ENCODE measurements around the gene CRABP1. TPM values are rescaled to one million over a fixed set of nuclear protein-coding genes. Genes with fewer than 3 reads are reported as not detected.

The CRABP1 gene
- polyA plus RNA-seq, 3 donors, result 35.2 to 56.2 (median 44.5) TPM

DNA sequence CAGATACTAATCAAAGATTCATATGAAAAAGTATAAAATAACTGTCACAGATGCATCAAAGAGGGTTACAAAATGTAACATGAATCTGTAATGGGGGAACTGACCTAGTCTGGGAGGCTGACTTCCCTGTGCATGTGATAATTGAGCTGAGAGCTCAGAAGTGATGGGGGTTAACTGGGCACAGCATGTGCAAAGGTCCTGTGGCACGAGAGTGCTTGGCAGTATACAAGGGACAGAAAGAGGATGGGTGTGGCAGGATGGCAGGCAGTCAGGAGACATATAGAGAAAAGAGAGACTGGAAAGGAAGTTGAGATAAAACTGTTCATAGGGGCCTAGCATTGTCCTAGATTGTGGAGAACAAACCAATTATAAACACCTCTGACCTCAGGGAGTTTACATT is 50.1 kb downstream of the CRABP1 start:
- no peak for DNase-seq (ENCODE audit: extremely low read depth in 1 of 11, low read depth in 9 of 11, low spot score in 4 of 11)

DNA sequence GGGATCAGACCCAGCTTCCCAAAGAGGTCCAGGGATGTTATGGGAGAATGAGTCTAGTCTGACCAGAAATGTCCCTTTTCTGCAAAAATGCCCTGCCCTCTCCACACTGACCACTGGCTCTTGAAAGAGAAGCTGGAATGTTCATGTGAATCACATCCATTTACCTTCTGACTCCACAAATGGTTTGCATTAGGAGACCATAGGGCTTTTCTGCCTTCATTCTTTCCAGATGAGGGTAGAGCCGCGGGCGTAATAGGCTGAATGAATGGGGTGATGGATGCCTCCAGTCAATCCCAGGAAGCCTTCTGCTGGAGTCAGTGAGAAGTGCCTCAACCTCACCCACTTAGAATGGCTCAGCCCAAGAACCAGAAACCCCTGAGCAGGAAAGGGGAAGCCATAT is 50.7 kb downstream of the CRABP1 start:
- no peak for DNase-seq (ENCODE audit: extremely low read depth in 1 of 11, low read depth in 9 of 11, low spot score in 4 of 11)

- DNase-seq (ENCODE audit: extremely low read depth in 1 of 11, low read depth in 9 of 11, low spot score in 4 of 11), result no peak
These were observed 51.6 kb downstream of the CRABP1 start for GRCh38 chr15:78391781-78392180.

DNA sequence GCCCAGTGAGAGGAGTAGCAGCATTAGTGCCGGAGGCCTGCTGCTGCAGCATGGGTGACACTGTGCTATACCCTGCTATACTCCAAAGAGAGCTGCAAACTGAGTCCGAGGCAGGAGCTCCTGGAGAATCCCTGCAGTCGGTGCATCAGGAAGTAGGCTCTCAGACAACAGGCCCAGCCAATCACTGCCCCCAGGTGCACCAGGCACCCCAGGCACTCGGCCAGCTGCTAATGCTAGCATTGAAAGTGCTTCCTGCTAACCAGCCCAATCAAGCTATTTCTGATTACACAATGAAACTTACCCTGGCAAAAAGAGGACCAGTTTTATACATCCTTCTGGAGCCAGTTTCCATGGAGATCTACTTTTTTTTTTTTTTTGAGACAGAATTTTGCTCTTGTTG is 52.3 kb downstream of the CRABP1 start:
- DNase-seq (ENCODE audit: extremely low read depth in 1 of 11, low read depth in 9 of 11, low spot score in 4 of 11), result no peak

- DNase-seq (ENCODE audit: extremely low read depth in 1 of 11, low read depth in 9 of 11, low spot score in 4 of 11), result no peak
These were observed 53.0 kb downstream of the CRABP1 start for GRCh38 chr15:78393137-78393536.

DNA sequence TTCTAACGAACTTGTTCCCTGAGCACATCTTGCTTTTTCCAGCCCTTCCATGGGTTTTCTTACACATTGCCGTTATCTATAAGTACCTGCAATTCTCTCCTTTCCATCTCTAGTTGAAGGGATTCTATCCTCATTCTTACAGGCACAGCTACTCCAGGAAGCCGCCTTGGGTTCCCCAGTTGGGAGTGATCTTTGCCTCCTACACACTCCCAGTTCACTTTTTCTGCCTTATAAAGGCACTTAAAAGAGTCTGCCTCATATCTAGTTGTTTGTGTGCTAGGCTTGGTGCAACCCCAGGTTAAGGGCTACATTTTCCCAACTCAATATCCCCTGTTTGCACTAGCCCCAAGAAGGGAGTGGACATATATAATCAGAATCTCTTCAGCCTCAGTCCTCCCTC is 53.9 kb downstream of the CRABP1 start:
- DNase-seq (ENCODE audit: extremely low read depth in 1 of 11, low read depth in 9 of 11, low spot score in 4 of 11), result no peak

DNA sequence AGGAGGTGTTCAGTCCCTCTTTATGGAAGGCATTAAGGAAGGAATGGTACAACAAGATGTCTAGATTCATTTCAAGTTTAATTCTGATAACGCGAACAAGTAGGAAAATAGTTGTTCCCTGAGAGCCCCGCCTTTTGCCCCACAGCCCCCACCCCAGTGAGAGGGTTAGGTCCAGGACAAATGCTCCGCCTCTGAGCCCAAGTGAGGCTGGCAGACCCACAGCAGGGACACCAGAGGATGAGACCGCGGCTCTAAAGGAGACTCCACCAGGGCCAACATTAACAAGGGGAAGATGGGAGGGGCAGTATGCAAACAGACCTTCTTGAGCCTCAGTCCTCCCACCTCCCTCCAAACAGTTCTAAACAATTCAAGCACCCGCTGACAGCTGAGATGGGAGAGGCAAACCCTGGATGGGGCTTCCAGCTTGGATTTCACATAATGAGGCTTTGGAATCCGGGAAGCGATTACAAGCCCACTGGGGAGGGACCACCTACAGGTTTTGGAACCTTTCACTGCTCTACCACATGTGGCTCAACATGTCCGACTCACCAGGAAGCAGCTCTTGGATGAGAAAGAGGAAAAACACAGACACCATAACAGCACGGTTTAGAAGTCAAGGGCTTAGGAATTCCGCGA is 54.9 kb downstream of the CRABP1 start:
- DNase-seq (ENCODE audit: extremely low read depth in 1 of 11, low read depth in 9 of 11, low spot score in 4 of 11), result no peak

DNA sequence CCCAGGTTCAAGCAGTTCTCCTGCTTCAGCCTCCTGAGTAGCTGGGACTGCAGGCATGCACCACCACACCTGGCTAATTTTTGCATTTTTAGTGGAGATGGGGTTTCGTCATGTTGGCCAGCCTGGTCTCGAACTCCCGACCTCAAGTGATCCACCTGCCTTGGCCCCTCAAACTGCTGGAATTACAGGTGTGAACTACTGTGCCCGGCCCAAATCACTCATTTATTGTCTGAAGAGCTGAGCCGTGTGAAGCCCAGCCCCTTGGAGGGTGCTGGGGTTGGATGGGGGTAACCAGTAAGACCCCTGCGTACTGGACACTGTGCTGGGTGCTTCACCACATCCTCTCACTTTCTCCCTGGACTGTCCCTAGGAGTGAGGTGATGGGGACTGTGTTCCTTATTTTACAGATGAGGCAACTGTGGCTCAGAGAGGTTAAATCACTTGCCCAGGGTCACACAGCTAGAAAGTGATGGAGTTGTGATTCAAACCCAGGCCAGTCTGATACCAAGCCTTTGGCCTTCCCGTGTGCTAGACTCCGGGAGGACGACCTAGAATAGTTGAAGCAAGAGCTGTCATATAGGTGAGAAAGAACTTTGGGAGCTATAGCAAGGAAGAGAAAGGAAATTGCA is 56.1 kb downstream of the CRABP1 start:
- DNase-seq (ENCODE audit: extremely low read depth in 1 of 11, low read depth in 9 of 11, low spot score in 4 of 11), result no peak

DNA sequence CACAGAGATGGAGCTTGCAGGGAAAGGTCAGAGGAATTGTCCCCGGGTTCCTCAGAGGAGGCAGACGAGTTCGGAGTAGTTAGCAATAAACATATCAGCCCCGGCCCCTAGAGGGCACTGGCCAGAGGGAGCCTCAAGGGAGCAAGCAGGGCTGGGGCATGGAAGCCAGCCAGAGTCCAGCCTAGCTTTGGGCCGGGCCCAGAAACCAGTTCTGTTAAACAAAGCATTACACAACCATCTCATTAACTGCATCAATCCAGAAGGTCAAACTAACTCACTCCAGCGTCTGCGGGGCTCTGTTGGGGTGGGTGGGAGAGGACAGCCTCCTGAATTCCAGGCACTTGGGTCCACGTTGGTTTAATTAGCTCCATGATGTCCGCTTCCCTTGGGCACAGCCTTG is 56.8 kb downstream of the CRABP1 start:
- DNase-seq (ENCODE audit: extremely low read depth in 1 of 11, low read depth in 9 of 11, low spot score in 4 of 11), result no peak

GRCh38 chr15:78397382-78397781 is 57.2 kb downstream of the CRABP1 start:
- no peak for DNase-seq (ENCODE audit: extremely low read depth in 1 of 11, low read depth in 9 of 11, low spot score in 4 of 11)

Other genes starting within 250 kb of the CRABP1 start
- under 1 TPM; 0.44 to 0.83 (median 0.65) TPM for gene SH2D7, start 247.8 kb upstream of the CRABP1 start, polyA plus RNA-seq (ENCODE audit: insufficient read length in 3 of 3)
- 10 to 100 TPM; 27.6 to 38.4 (median 29.0) TPM for gene CIB2, start 208.9 kb upstream of the CRABP1 start, polyA plus RNA-seq (ENCODE audit: insufficient read length in 3 of 3)
- gene IDH3A, start 191.0 kb upstream of the CRABP1 start, polyA plus RNA-seq (ENCODE audit: insufficient read length in 3 of 3), result 10 to 100 TPM; 48.8 to 54.3 (median 52.6) TPM
- gene ACSBG1, start 105.8 kb upstream of the CRABP1 start, polyA plus RNA-seq (ENCODE audit: insufficient read length in 3 of 3), result 1 to 10 TPM; 1.1 to 1.7 (median 1.5) TPM
- gene DNAJA4, start 75.8 kb upstream of the CRABP1 start, polyA plus RNA-seq (ENCODE audit: insufficient read length in 3 of 3), result 10 to 100 TPM; 23.4 to 32.4 (median 25.3) TPM
- gene SKIC8, start 40.7 kb upstream of the CRABP1 start, polyA plus RNA-seq (ENCODE audit: insufficient read length in 3 of 3), result 100 to 1,000 TPM; 103 to 108 (median 108) TPM
- gene IREB2, start 97.9 kb downstream of the CRABP1 start, polyA plus RNA-seq (ENCODE audit: insufficient read length in 3 of 3), result 10 to 100 TPM; 57.0 to 73.9 (median 68.4) TPM
- gene HYKK, start 167.2 kb downstream of the CRABP1 start, polyA plus RNA-seq (ENCODE audit: insufficient read length in 3 of 3), result 1 to 10 TPM; 7.2 to 9.8 (median 8.6) TPM
- 100 to 1,000 TPM; 230 to 296 (median 252) TPM for gene PSMA4, start 200.1 kb downstream of the CRABP1 start, polyA plus RNA-seq (ENCODE audit: insufficient read length in 3 of 3)
- gene CHRNA5, start 225.2 kb downstream of the CRABP1 start, polyA plus RNA-seq (ENCODE audit: insufficient read length in 3 of 3), result 1 to 10 TPM; 4.3 to 8.6 (median 8.5) TPM